H9 (cell line): ENCODE measurements around the gene NCDN. TPM values are rescaled to one million over a fixed set of nuclear protein-coding genes. Genes with fewer than 3 reads are reported as not detected.

ENCODE experiments used
- DNase-seq: peaks from one replicate; pipeline ENCODE4 v3.0.0-alpha.2; 2017
- H2AFZ ChIP-seq: one replicate; pipeline ENCODE4 v1.6.1; 2013; ENCODE audit warnings: mild to moderate bottlenecking, low read length, control low read depth, moderate library complexity
- H2AK5ac ChIP-seq: 2 replicates; pipeline ENCODE4 v1.6.1; 2013; ENCODE audit warnings: low read length, control low read depth, mixed read lengths; ENCODE audit not compliant: insufficient read length
- H2BK120ac ChIP-seq: one replicate; pipeline ENCODE4 v1.6.1; 2013; ENCODE audit warnings: low read depth, mild to moderate bottlenecking, low read length, control low read depth, inconsistent platforms; ENCODE audit not compliant: poor library complexity, severe bottlenecking
- H2BK12ac ChIP-seq: 2 replicates; pipeline ENCODE4 v1.6.1; 2013; ENCODE audit warnings: low read length, control low read depth, mixed read lengths, low read depth; ENCODE audit not compliant: insufficient read length
- H2BK15ac ChIP-seq: 2 replicates; pipeline ENCODE4 v1.6.1; 2013; ENCODE audit warnings: low read depth, low read length, control low read depth
- H2BK20ac ChIP-seq: one replicate; pipeline ENCODE4 v1.6.1; 2013; ENCODE audit warnings: low read depth, mild to moderate bottlenecking, low read length, control low read depth, inconsistent platforms; ENCODE audit not compliant: poor library complexity, severe bottlenecking
- H2BK5ac ChIP-seq: 2 replicates; pipeline ENCODE4 v1.6.1; 2013; ENCODE audit warnings: low read length, control low read depth, mixed read lengths; ENCODE audit not compliant: insufficient read length
- H3K14ac ChIP-seq: 2 replicates; pipeline ENCODE4 v1.6.1; 2013; ENCODE audit warnings: low read length, control low read depth; ENCODE audit not compliant: insufficient read depth
- H3K18ac ChIP-seq: 2 replicates; pipeline ENCODE4 v1.6.1; 2013; ENCODE audit warnings: low read depth, mild to moderate bottlenecking, mixed read lengths, low read length, control low read depth; ENCODE audit not compliant: insufficient read length
- H3K23ac ChIP-seq: 2 replicates; pipeline ENCODE4 v1.6.1; 2013; ENCODE audit warnings: low read length, control low read depth, mixed read lengths, low read depth; ENCODE audit not compliant: insufficient read length
- H3K23me2 ChIP-seq: 2 replicates; pipeline ENCODE4 v1.6.1; 2013; ENCODE audit warnings: low read depth, mild to moderate bottlenecking, mixed read lengths, low read length, control low read depth; ENCODE audit not compliant: insufficient read length, poor library complexity, severe bottlenecking
- H3K27ac ChIP-seq: 2 replicates; pipeline ENCODE4 v1.5.1; 2013; ENCODE audit warnings: low read length, control low read depth, mixed read lengths, low read depth; ENCODE audit not compliant: insufficient read length
- H3K27me3 ChIP-seq: 2 replicates; pipeline ENCODE4 v1.6.1; 2013; ENCODE audit warnings: low read length, control low read depth, inconsistent platforms; ENCODE audit not compliant: insufficient read depth
- H3K4ac ChIP-seq: 2 replicates; pipeline ENCODE4 v1.6.1; 2013; ENCODE audit warnings: low read depth, mild to moderate bottlenecking, control low read depth, inconsistent platforms, low read length, moderate library complexity
- H3K4me1 ChIP-seq: 2 replicates; pipeline ENCODE4 v1.6.1; 2013; ENCODE audit warnings: low read length, control low read depth, inconsistent platforms; ENCODE audit not compliant: insufficient read depth
- H3K4me2 ChIP-seq: 2 replicates; pipeline ENCODE4 v1.6.1; 2013; ENCODE audit warnings: low read length, control low read depth, mixed read lengths; ENCODE audit not compliant: insufficient read length, insufficient read depth
- H3K56ac ChIP-seq: 2 replicates; pipeline ENCODE4 v1.6.1; 2013; ENCODE audit warnings: low read depth, mild to moderate bottlenecking, mixed read lengths, low read length, control low read depth; ENCODE audit not compliant: insufficient read length
- H3K79me1 ChIP-seq: 2 replicates; pipeline ENCODE4 v1.6.1; 2013; ENCODE audit warnings: low read depth, mild to moderate bottlenecking, moderate library complexity, low read length, control low read depth, inconsistent platforms; ENCODE audit not compliant: insufficient read depth, poor library complexity, severe bottlenecking
- H3K79me2 ChIP-seq: 2 replicates; pipeline ENCODE4 v1.6.1; 2013; ENCODE audit warnings: low read length, control low read depth, inconsistent platforms; ENCODE audit not compliant: insufficient read depth
- H3K9ac ChIP-seq: 2 replicates; pipeline ENCODE4 v1.6.1; 2013; ENCODE audit warnings: low read length, control low read depth, mixed read lengths; ENCODE audit not compliant: insufficient read length; ENCODE audit errors: extremely low read depth
- H3K9me3 ChIP-seq: one replicate; pipeline ENCODE4 v1.6.1; 2013; ENCODE audit warnings: low read depth, low read length, inconsistent platforms; ENCODE audit not compliant: control insufficient read depth
- H3T11ph ChIP-seq: one replicate; pipeline ENCODE4 v1.6.1; 2013; ENCODE audit warnings: mild to moderate bottlenecking, low read length, control low read depth, inconsistent platforms
- H4K20me1 ChIP-seq: one replicate; pipeline ENCODE4 v1.6.1; 2013; ENCODE audit not compliant: control insufficient read depth, insufficient read length, insufficient read depth
- H4K5ac ChIP-seq: 2 replicates; pipeline ENCODE4 v1.6.1; 2013; ENCODE audit warnings: low read depth, mild to moderate bottlenecking, mixed read lengths, low read length, control low read depth; ENCODE audit not compliant: insufficient read length
- H4K8ac ChIP-seq: replicated peaks from 2 replicates; pipeline ENCODE4 v1.6.1; 2013; ENCODE audit warnings: low read length, control low read depth, mixed read lengths, low read depth; ENCODE audit not compliant: insufficient read length
- H4K91ac ChIP-seq: 2 replicates; pipeline ENCODE4 v1.6.1; 2013; ENCODE audit warnings: low read depth, mild to moderate bottlenecking, moderate library complexity, mixed read lengths, low read length, control low read depth; ENCODE audit not compliant: insufficient read length
- H3K27ac Mint-ChIP-seq, 3 experiments: 2 replicates in 2 of 3; 3 replicates in 1 of 3; pipeline ENCODE4 v1.8.0; 2020 to 2021; ENCODE audit warnings: mixed read lengths in 3 of 3, mild to moderate bottlenecking in 1 of 3, moderate library complexity in 1 of 3
- H3K27me3 Mint-ChIP-seq: 2 replicates; pipeline ENCODE4 v1.8.0; 2021; ENCODE audit warnings: low read depth, mild to moderate bottlenecking, moderate library complexity, mixed read lengths
- H3K36me3 Mint-ChIP-seq, 3 experiments: 2 replicates in 2 of 3; 3 replicates in 1 of 3; pipeline ENCODE4 v1.8.0; 2020 to 2021; ENCODE audit warnings: low read depth in 3 of 3, mixed read lengths in 3 of 3; ENCODE audit not compliant: insufficient read depth in 1 of 3
- H3K4me1 Mint-ChIP-seq, 2 experiments: 2 replicates each; pipeline ENCODE4 v1.8.0; 2020; ENCODE audit warnings: mixed read lengths in 2 of 2
- H3K4me3 Mint-ChIP-seq, 2 experiments: 2 replicates in 1 of 2; 3 replicates in 1 of 2; pipeline ENCODE4 v1.8.0; 2020 to 2021; ENCODE audit warnings: mild to moderate bottlenecking in 2 of 2, mixed read lengths in 2 of 2, moderate library complexity in 1 of 2
- H3K9me3 Mint-ChIP-seq, 2 experiments: 2 replicates in 1 of 2; 3 replicates in 1 of 2; pipeline ENCODE4 v1.8.0; 2020; ENCODE audit warnings: mild to moderate bottlenecking in 2 of 2, mixed read lengths in 2 of 2, moderate library complexity in 1 of 2
- CTCF ChIP-seq: fragments of 200-600 bp; sonication (generic); conservative IDR thresholded peaks from 3 replicates; pipeline ENCODE4 v1.8.0; 2021; ENCODE audit warnings: antibody characterized with exemption, mild to moderate bottlenecking
- WGBS: extraction: QIAGEN DNeasy Blood & Tissue Kit; methylation state at CpG from one replicate; pipeline ENCODE4 v1.1.7; 2013; ENCODE audit warnings: missing lambda C conversion rate, low lambda C conversion rate, mixed read lengths; ENCODE audit not compliant: insufficient read length; ENCODE audit errors: extremely low coverage; 5-methylcytosine and 5-hydroxymethylcytosine counted together
- total RNA-seq: library from RNA; stranded (reverse); gene quantifications from 2 replicates; pipeline ENCODE4 v1.2.1, GENCODE V29; 2021

Gene NCDN
- total RNA-seq, 1 experiment from 2014 or later = 44.2 TPM

- Histone ChIP-seq H3K4me1 (no peaks in the 10 kb centered on the region), H2BK15ac (no peak overlapping the region), H3K79me2 (no peaks in the 10 kb centered on the region), H3K4ac (no peak overlapping the region), H2BK5ac (no peak overlapping the region), H3K56ac (no peak overlapping the region), H4K8ac (no peak overlapping the region), H3K23ac (no peak overlapping the region), H2AK5ac (no peak overlapping the region), H3K23me2 (no peaks in the 10 kb centered on the region), H4K5ac (no peak overlapping the region), H2BK20ac (no peak overlapping the region), H3K18ac (no peak overlapping the region), H2AFZ (no peak overlapping the region), H2BK120ac (no peak overlapping the region), H2BK12ac (no peak overlapping the region), H3K79me1 (no peaks in the 10 kb centered on the region), H3K9me3 (no peaks in the 10 kb centered on the region), H3K27me3 (no peaks in the 10 kb centered on the region), H3K9ac (no peak overlapping the region), H3K4me2 (no peak overlapping the region), H4K91ac (no peak overlapping the region), H3T11ph (no peak overlapping the region), H3K27ac (no peak overlapping the region), H4K20me1 (peaks cover 2% of the 10 kb centered on the region), H3K14ac (no peak overlapping the region)
- Mint-ChIP-seq H3K36me3 (peaks cover 0 to 10% (median 0%) of the 10 kb centered on the region in 3 experiments; a peak in 4 of 7 replicates), H3K9me3 (no peaks in the 10 kb centered on the region), H3K27me3 (peaks cover 2% of the 10 kb centered on the region; the same call in 1 of the 2 replicates), H3K4me1 (no peaks in the 10 kb centered on the region), H3K27ac (no peak overlapping the region), H3K4me3 (no peak overlapping the region)
- no peak for DNase-seq
- TF ChIP-seq CTCF = no peak
- no CpG with 5 or more reads among the region's 7 CpGs for WGBS
Observed at GRCh38 chr1:35595684-35596083, 38.1 kb downstream of the NCDN start.
